Liver (tissue), 9 donors: Measurements from ENCODE around the gene TMA7B. TPM values are rescaled to one million over a fixed set of nuclear protein-coding genes. Genes with fewer than 3 reads are reported as not detected.

ENCODE experiments used
- DNase-seq: peaks from one replicate; pipeline ENCODE4 v3.0.0-alpha.2; 2017; ENCODE audit warnings: low spot score
- H3K27ac ChIP-seq, 2 donors: one replicate each; pipeline ENCODE4 v1.7.0; 2013; ENCODE audit warnings: inconsistent platforms in 2 of 2, low read length in 2 of 2, control low read depth in 1 of 2, low read depth in 1 of 2, mild to moderate bottlenecking in 1 of 2
- H3K27me3 ChIP-seq, 4 donors: one replicate each; pipeline versions ENCODE4 v1.6.1 to v1.7.0; 2013; ENCODE audit warnings: low read length in 3 of 4, inconsistent platforms in 1 of 4, mild to moderate bottlenecking in 1 of 4, moderate library complexity in 1 of 4; ENCODE audit not compliant: control insufficient read depth in 4 of 4, insufficient read depth in 4 of 4
- H3K36me3 ChIP-seq, 4 donors: one replicate each; pipeline versions ENCODE4 v1.6.1 to v1.7.0; 2013; ENCODE audit warnings: low read length in 3 of 4, mild to moderate bottlenecking in 3 of 4, low read depth in 1 of 4, moderate library complexity in 1 of 4; ENCODE audit not compliant: control insufficient read depth in 4 of 4, insufficient read depth in 3 of 4
- H3K4me1 ChIP-seq, 4 donors: one replicate each; pipeline versions ENCODE4 v1.6.1 to v1.7.0; 2013; ENCODE audit warnings: low read length in 3 of 4, mild to moderate bottlenecking in 3 of 4, moderate library complexity in 1 of 4; ENCODE audit not compliant: control insufficient read depth in 4 of 4, insufficient read depth in 4 of 4
- H3K4me3 ChIP-seq, 3 donors: one replicate each; pipeline versions ENCODE4 v1.6.1 to v1.7.0; 2013; ENCODE audit warnings: low read length in 3 of 3, control low read depth in 1 of 3, low read depth in 1 of 3, mild to moderate bottlenecking in 1 of 3
- H3K9ac ChIP-seq, 2 donors: one replicate each; pipeline ENCODE4 v1.7.0; 2013; ENCODE audit warnings: low read length in 2 of 2, mild to moderate bottlenecking in 2 of 2, moderate library complexity in 2 of 2, control low read depth in 1 of 2, low read depth in 1 of 2
- H3K9me3 ChIP-seq, 4 donors: one replicate each; pipeline versions ENCODE4 v1.6.1 to v1.7.0; 2013; ENCODE audit warnings: low read length in 3 of 4; ENCODE audit not compliant: control insufficient read depth in 4 of 4
- ATF3 ChIP-seq: IDR thresholded peaks from 2 replicates; pipeline ENCODE4 v1.6.1; 2016; ENCODE audit warnings: antibody characterized with exemption
- CTCF ChIP-seq: fragments of 150-350 bp; IDR thresholded peaks from 2 replicates; pipeline ENCODE4 v1.5.1; 2017; ENCODE audit warnings: improper control_type of control experiment, low read depth, low read length; ENCODE audit not compliant: missing input control
- EGR1 ChIP-seq, 2 donors: IDR thresholded peaks; 2 replicates each; pipeline ENCODE4 v1.6.1; 2016 to 2018; ENCODE audit warnings: antibody characterized with exemption in 2 of 2, low read depth in 2 of 2
- FOXA1 ChIP-seq: IDR thresholded peaks from 2 replicates; pipeline ENCODE4 v1.6.1; 2016; ENCODE audit warnings: antibody characterized with exemption
- FOXA2 ChIP-seq: IDR thresholded peaks from 2 replicates; pipeline ENCODE4 v1.6.1; 2016; ENCODE audit warnings: antibody characterized with exemption
- GABPA ChIP-seq, 2 donors: IDR thresholded peaks in 1 of 2; conservative IDR thresholded peaks in 1 of 2; 2 replicates each; pipeline ENCODE4 v1.6.1; 2016; ENCODE audit warnings: antibody characterized with exemption in 2 of 2, mild to moderate bottlenecking in 1 of 2, moderate library complexity in 1 of 2
- HNF4A ChIP-seq, 2 donors: conservative IDR thresholded peaks; 2 replicates each; pipeline ENCODE4 v1.6.1; 2016; ENCODE audit warnings: antibody characterized with exemption in 2 of 2, mild to moderate bottlenecking in 2 of 2
- HNF4G ChIP-seq: IDR thresholded peaks from 2 replicates; pipeline ENCODE4 v1.6.1; 2016; ENCODE audit warnings: antibody characterized with exemption
- JUND ChIP-seq, 2 donors: IDR thresholded peaks; 2 replicates each; pipeline ENCODE4 v1.6.1; 2016; ENCODE audit warnings: antibody characterized with exemption in 2 of 2
- MAX ChIP-seq: IDR thresholded peaks from 2 replicates; pipeline ENCODE4 v1.6.1; 2016; ENCODE audit warnings: antibody characterized with exemption
- NR2F2 ChIP-seq: IDR thresholded peaks from 2 replicates; pipeline ENCODE4 v1.6.1; 2016; ENCODE audit warnings: antibody characterized with exemption
- RAD21 ChIP-seq, 2 donors: IDR thresholded peaks; 2 replicates each; pipeline ENCODE4 v1.6.1; 2016; ENCODE audit warnings: antibody characterized with exemption in 2 of 2, mild to moderate bottlenecking in 2 of 2
- REST ChIP-seq: IDR thresholded peaks from 2 replicates; pipeline ENCODE4 v1.6.1; 2016; ENCODE audit warnings: antibody characterized with exemption, mild to moderate bottlenecking
- RXRA ChIP-seq, 2 donors: IDR thresholded peaks; 2 replicates each; pipeline ENCODE4 v1.6.1; 2017 to 2018; ENCODE audit warnings: antibody characterized with exemption in 2 of 2, mild to moderate bottlenecking in 1 of 2
- SP1 ChIP-seq: IDR thresholded peaks from 2 replicates; pipeline ENCODE4 v1.6.1; 2018; ENCODE audit warnings: antibody characterized with exemption, mild to moderate bottlenecking
- TAF1 ChIP-seq: conservative IDR thresholded peaks from 2 replicates; pipeline ENCODE4 v1.6.1; 2016; ENCODE audit warnings: antibody characterized with exemption, mild to moderate bottlenecking
- YY1 ChIP-seq: IDR thresholded peaks from 2 replicates; pipeline ENCODE4 v1.6.1; 2016; ENCODE audit warnings: antibody characterized with exemption, mild to moderate bottlenecking
- ZBTB33 ChIP-seq: IDR thresholded peaks from 2 replicates; pipeline ENCODE4 v1.6.1; 2016; ENCODE audit warnings: antibody characterized with exemption
- WGBS: extraction: QIAGEN DNeasy Blood & Tissue Kit; methylation state at CpG from one replicate; pipeline ENCODE4 v1.1.7; 2013; 5-methylcytosine and 5-hydroxymethylcytosine counted together
- polyA plus RNA-seq, 2 donors: library from polyadenylated mRNA; stranded (reverse) in 1 of 2; unstranded in 1 of 2; fragments of 200-250 nt in 1 of 2; fragments of >200 nt in 1 of 2; fragmentation: Nextera tagmentation in 1 of 2; extraction: Ambion mirVana in 1 of 2; gene quantifications; one replicate each; pipeline versions ENCODE4 v1.2.1 to v1.2.3, GENCODE V29; 2013 to 2015
- total RNA-seq, 2 donors: library from RNA; depleted of rRNA; stranded (reverse); fragments of >200 nt; gene quantifications; one replicate each; pipeline ENCODE4 v1.2.3, GENCODE V29; 2014
- donor health status: healthy.
- donor health status: healthy.
- donor health status: healthy.
- donor health status: healthy.
- donor health status: healthy.

TMA7B gene
- total and polyA plus RNA-seq, 4 donors, result 0.25 to 2.1 TPM; not detected in 2

- Histone ChIP-seq H3K27ac (no peak overlapping the region), H3K9ac (no peak overlapping the region), H3K36me3 (no peaks in the 10 kb centered on the region), H3K4me1 (no peaks in the 10 kb centered on the region), H3K27me3 (peaks cover 0 to 4% (median 1%) of the 10 kb centered on the region in 4 donors), H3K4me3 (no peak overlapping the region), H3K9me3 (no peaks in the 10 kb centered on the region)
- DNase-seq, result no peak
- 73% methylated on average over 5 of the region's 5 CpGs for WGBS
- TF ChIP-seq JUND (IDR thresholded peaks at IDR 0.05) (no peak), REST (no peak), RXRA (IDR thresholded peaks at IDR 0.05) (no peak), NR2F2 (no peak), CTCF (no peak), TAF1 (no peak)
These were observed 43.0 kb upstream of the TMA7B start for GRCh38 chr22:39917197-39917643.

GRCh38 chr22:39917776-39918495, 42.3 kb upstream of the TMA7B start:
- Histone ChIP-seq H3K36me3 (no peaks in the 10 kb centered on the region), H3K9me3 (no peaks in the 10 kb centered on the region), H3K27ac (no peak overlapping the region), H3K4me3 (no peak overlapping the region), H3K9ac (no peak overlapping the region), H3K27me3 (peaks cover 0 to 4% (median 1%) of the 10 kb centered on the region in 4 donors), H3K4me1 (no peaks in the 10 kb centered on the region)
- TF ChIP-seq FOXA2, result no peak
- no peak for TF ChIP-seq MAX
- TF ChIP-seq HNF4G, result no peak
- no peak for TF ChIP-seq ATF3
- TF ChIP-seq RAD21 (IDR thresholded peaks at IDR 0.05), result no peak
- TF ChIP-seq GABPA (IDR thresholded peaks at IDR 0.05 in 1 of 2, conservative IDR thresholded peaks at IDR 0.05 in 1 of 2), result no peak
- TF ChIP-seq SP1, result no peak
- no peak for TF ChIP-seq TAF1
- no peak for TF ChIP-seq EGR1 (IDR thresholded peaks at IDR 0.05; ENCODE audit: low read depth in 2 of 2)
- TF ChIP-seq FOXA1, result no peak
- TF ChIP-seq HNF4A (conservative IDR thresholded peaks at IDR 0.05), result no peak
- no peak for TF ChIP-seq RXRA (IDR thresholded peaks at IDR 0.05)
- TF ChIP-seq ZBTB33, result no peak
- no peak for TF ChIP-seq REST
- TF ChIP-seq YY1, result no peak
- no peak for TF ChIP-seq JUND (IDR thresholded peaks at IDR 0.05)
- no peak for TF ChIP-seq NR2F2
- DNase-seq, result no peak
- 53% methylated on average over 12 of the region's 12 CpGs for WGBS
